ENCODE results near the gene DYRK2. TPM values are rescaled to one million over a fixed set of nuclear protein-coding genes. Genes with fewer than 3 reads are reported as not detected.

DYRK2 gene
- total RNA-seq, 2 experiments from 2014 or later = 49.5 to 53.5 TPM

DNA sequence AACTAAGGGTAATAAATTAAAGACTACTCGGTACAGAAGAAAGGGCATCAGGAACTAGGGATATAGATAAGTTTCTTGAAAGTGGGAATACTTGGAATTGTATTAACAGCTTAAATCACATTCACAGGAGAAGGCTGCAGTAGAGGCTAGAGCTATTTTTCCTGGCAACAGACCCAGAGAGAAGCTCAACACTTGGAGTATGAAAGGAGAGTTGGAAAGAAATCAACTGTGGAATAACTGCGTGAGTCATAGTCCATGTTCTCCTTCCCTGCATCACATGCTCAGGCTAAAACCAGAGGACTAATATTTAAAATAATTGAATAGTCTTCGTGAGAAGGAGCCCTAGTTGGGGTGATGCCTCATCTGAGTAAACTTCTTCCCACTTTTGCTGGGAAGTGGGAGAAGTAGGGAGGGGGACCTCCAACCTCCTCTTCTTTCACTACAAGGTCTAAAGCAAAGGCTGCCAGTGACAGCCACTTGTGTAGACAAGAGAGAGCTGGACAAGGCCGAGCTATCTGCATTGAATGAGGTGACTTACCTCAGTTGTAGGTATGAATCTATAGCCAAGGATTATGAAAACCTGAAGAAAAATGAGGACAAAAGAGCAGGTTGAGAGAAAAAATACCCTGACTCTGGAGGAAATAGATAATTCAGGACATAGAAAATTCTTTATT is 32.7 kb downstream of the DYRK2 start:
- H3K27ac Mint-ChIP-seq = no peak overlapping the region
- CTCF ChIA-PET = interaction anchor here (0.6 kb wide), 1 partner anchor 304 kb away, joined by 4 read pairs; no protein-coding TSS in a partner anchor
- H3K36me3 Mint-ChIP-seq (ENCODE audit: low read depth) = no peaks in the 10 kb centered on the region
- H3K4me1 Mint-ChIP-seq = peaks cover 5% of the 10 kb centered on the region
- POLR2A ChIA-PET = no interaction called here
- no peak for DNase-seq
- H3K27me3 Mint-ChIP-seq = no peaks in the 10 kb centered on the region
- H3K4me3 Mint-ChIP-seq = no peak overlapping the region
- no peaks in the 10 kb centered on the region for H3K9me3 Mint-ChIP-seq

DNA sequence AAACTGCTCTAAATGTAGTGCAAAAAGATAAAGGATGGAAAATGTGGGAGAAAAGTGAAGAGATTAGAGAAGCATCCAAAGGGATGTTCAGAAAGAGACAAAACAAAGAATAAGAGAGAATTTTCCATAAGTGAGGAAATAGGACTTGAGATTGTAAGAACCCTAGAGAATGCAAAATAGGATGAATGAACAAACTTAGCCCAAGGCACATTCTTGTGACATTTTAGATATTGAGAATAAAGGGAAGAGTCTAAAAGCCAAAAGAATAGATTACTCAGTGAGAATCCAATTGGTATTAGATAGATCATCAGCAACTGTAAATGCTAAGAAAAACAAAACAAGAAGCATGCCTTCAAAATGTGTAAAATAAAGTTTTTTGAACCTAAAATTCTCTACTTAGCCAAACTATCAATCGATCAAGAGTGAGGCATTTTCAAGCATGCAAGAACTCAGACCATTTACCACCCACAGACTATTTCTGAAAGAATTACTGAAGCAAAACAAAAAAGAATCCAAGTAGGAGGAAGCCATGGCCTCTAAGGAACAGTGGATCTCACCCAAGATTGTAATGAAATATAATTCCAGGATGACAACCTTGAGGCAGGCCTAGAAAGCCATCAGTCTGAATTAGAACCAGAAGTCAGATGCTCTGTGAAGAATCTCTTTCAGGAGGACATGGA is 33.5 kb downstream of the DYRK2 start:
- POLR2A ChIA-PET = no interaction called here
- peaks cover 5% of the 10 kb centered on the region for H3K4me1 Mint-ChIP-seq
- no peak for DNase-seq
- H3K9me3 Mint-ChIP-seq = no peaks in the 10 kb centered on the region
- no peaks in the 10 kb centered on the region for H3K36me3 Mint-ChIP-seq (ENCODE audit: low read depth)
- H3K27me3 Mint-ChIP-seq = no peaks in the 10 kb centered on the region
- no peak overlapping the region for H3K27ac Mint-ChIP-seq
- no peak overlapping the region for H3K4me3 Mint-ChIP-seq
- CTCF ChIA-PET = no interaction called here

DNA sequence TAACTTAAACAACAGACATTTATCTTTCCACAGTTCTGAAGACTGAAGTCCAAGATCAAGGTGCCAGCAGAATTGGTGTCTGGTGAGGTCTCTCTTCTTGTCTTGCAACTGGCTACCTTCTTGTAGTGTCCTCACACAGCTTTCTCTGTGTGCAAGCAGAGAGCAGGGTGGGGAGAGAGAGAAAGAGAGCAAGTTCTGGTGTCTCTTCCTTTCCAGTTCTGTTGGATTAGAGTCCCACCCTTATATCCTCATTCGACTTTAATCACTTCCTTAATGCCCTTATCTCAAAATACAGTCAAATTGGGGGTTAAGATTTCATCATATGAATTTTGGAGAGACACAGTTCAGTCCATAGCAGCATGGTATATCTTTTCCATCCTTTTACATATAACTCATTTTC is 40.8 kb downstream of the DYRK2 start:
- H3K4me1 Mint-ChIP-seq = peaks cover 5% of the 10 kb centered on the region
- no peaks in the 10 kb centered on the region for H3K9me3 Mint-ChIP-seq
- H3K36me3 Mint-ChIP-seq (ENCODE audit: low read depth) = peaks cover 3% of the 10 kb centered on the region
- ChIA-PET CTCF (no interaction called here), POLR2A (no interaction called here)
- no peak overlapping the region for H3K27ac Mint-ChIP-seq
- H3K27me3 Mint-ChIP-seq = peaks cover 6% of the 10 kb centered on the region
- H3K4me3 Mint-ChIP-seq = no peak overlapping the region
- DNase-seq = no peak

DNA sequence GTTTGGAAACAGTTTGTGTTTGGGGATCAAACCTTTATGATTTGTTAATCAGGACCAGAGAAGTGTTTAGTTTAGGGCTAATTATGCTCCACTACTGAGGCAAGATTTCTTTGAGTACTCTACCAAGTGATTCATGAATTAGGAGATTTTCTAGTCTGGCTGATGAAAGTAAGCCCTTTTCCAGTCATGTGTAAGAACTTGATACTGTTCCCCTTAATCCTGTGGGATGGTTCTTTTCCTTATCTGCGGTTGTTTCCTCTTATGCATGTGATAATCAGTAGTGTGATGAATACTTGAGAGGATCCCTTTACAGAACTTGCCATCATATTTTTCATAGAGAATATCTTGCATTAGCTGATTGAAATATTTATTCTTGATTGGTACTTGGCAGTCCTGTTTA is 42.1 kb downstream of the DYRK2 start:
- peaks cover 3% of the 10 kb centered on the region for H3K36me3 Mint-ChIP-seq (ENCODE audit: low read depth)
- no peak overlapping the region for H3K4me3 Mint-ChIP-seq
- H3K27me3 Mint-ChIP-seq = peaks cover 17% of the 10 kb centered on the region
- DNase-seq = no peak
- H3K9me3 Mint-ChIP-seq = no peaks in the 10 kb centered on the region
- H3K4me1 Mint-ChIP-seq = peaks cover 9% of the 10 kb centered on the region
- POLR2A ChIA-PET = no interaction called here
- no peak overlapping the region for H3K27ac Mint-ChIP-seq
- CTCF ChIA-PET = no interaction called here

DNA sequence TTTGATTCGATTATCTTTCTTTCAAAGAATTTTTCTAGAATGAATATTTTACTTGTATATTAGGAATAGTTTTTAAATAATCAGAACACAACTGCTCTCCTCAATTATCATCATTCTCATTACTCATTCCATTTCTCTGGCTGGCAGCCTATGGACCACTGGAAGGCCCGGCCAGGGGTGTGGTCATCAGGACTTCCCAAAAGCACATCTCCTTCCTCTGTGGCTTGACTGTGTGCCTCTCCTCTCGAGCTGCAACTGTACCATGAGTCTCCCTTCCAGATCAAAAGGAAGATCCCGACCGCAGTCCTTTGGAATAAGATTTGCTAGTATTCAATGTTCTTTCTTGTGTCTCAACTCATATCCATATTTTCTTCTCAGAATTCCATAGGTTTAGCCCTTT is 42.7 kb downstream of the DYRK2 start:
- Mint-ChIP-seq H3K9me3 (no peaks in the 10 kb centered on the region), H3K27me3 (peaks cover 20% of the 10 kb centered on the region), H3K36me3 (ENCODE audit: low read depth) (peaks cover 3% of the 10 kb centered on the region), H3K27ac (no peak overlapping the region), H3K4me3 (no peak overlapping the region), H3K4me1 (peaks cover 9% of the 10 kb centered on the region)
- DNase-seq = no peak
- CTCF ChIA-PET = no interaction called here
- POLR2A ChIA-PET = no interaction called here

DNA sequence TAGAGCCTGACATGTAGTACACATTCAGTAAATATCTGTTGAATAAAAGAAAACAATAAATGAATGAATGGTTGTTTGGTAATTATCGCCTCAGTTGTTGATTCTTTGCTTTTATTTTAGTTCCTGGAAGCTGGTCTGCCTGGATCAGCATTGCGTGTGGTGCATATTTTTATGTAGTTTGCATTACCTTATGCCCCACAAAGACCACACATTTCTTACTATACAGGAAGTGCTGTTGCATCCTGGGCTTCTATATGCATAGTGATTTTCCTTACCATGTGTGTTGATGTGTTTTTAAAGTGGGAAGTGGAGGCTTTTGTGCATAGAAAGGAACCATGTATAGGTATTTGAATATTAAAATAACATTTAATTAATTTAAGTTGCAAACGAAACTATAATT is 43.6 kb downstream of the DYRK2 start:
- Mint-ChIP-seq H3K9me3 (no peaks in the 10 kb centered on the region), H3K4me1 (peaks cover 13% of the 10 kb centered on the region), H3K36me3 (ENCODE audit: low read depth) (peaks cover 3% of the 10 kb centered on the region), H3K27ac (no peak overlapping the region), H3K27me3 (peaks cover 26% of the 10 kb centered on the region), H3K4me3 (no peak overlapping the region)
- CTCF ChIA-PET = interaction anchor here (0.7 kb wide), 1 partner anchor 470 kb away, joined by 3 read pairs; no protein-coding TSS in a partner anchor
- POLR2A ChIA-PET = no interaction called here
- no peak for DNase-seq

DNA sequence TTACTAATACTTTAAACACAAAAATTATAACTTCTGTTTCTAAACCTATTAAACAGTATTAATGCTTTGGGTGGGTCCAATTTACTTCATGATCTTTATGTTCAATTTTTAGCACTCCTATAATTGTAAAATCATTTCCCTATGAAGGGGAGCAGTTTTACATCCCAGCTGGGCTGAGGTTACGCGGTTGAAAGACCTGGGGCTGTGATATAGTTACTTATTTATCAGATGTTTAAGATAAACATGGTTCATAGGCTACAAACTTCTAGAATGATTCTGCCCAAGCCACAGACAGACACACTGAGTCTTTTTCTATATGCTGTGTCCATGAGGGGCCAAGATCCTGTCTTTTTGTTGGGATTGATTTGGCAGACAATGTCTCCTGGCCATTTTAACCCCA is 44.4 kb downstream of the DYRK2 start:
- peaks cover 20% of the 10 kb centered on the region for H3K4me1 Mint-ChIP-seq
- DNase-seq = no peak
- CTCF ChIA-PET = no interaction called here

DNA sequence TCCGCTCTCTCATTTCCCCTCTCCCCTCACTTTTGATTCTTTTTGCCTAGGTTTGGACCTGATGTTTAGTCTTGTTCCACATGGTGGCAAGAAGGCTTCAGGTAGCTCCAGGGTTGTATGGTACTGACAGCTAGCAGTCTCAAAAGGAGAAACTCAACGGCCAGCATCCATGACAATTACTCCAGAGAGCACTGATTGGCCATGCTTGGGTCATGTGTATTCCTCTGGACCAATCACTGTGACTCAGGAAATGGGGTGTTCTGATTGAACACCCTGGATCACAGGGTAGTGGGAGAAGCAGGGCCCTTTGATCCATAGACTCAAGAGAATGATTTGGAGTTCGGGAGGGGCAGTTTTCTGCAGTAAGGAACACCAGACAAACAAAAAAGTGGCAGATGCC is 45.3 kb downstream of the DYRK2 start:
- H3K4me3 Mint-ChIP-seq = no peak overlapping the region
- no peaks in the 10 kb centered on the region for H3K9me3 Mint-ChIP-seq
- CTCF ChIA-PET = no interaction called here
- peaks cover 3% of the 10 kb centered on the region for H3K36me3 Mint-ChIP-seq (ENCODE audit: low read depth)
- no peak for DNase-seq
- peaks cover 29% of the 10 kb centered on the region for H3K4me1 Mint-ChIP-seq
- no peak overlapping the region for H3K27ac Mint-ChIP-seq
- POLR2A ChIA-PET = no interaction called here
- H3K27me3 Mint-ChIP-seq = peaks cover 31% of the 10 kb centered on the region

More for the DNA sequence above, 44.4 kb downstream of the DYRK2 start:
- H3K36me3 Mint-ChIP-seq (ENCODE audit: low read depth) = peaks cover 3% of the 10 kb centered on the region
- no peaks in the 10 kb centered on the region for H3K9me3 Mint-ChIP-seq
- H3K27me3 Mint-ChIP-seq = peaks cover 31% of the 10 kb centered on the region
- H3K4me3 Mint-ChIP-seq = no peak overlapping the region
- H3K27ac Mint-ChIP-seq = no peak overlapping the region
- POLR2A ChIA-PET = no interaction called here

DNA sequence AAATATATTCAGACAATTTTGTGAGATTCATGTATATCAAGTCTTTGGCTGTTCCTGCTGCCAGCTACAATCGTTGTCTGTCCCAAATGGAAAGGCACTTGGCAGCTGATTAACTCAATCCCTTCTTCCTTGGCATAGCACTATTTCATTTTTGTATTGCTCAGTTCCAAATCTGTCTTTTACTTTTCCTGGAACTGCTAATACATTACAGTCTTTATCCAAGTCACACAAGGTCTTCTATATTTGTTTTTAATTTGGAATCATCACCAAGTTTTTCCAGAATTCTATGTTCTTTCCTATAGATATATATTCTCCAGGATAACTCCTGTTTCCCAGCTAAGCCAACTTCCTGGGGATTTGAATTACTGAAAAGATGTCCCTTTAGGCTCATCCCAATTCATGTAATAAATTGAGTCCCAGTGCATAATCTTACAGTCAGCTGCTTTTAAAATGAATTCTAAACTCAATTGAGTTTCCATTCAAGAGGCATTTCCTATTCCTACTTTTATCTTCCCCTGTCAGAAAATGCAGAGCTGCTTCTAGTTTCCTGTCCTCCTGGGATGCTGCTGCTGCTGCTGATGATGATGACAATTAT is 45.9 kb downstream of the DYRK2 start:
- peaks cover 34% of the 10 kb centered on the region for H3K27me3 Mint-ChIP-seq
- peaks cover 3% of the 10 kb centered on the region for H3K36me3 Mint-ChIP-seq (ENCODE audit: low read depth)
- H3K4me3 Mint-ChIP-seq = no peak overlapping the region
- POLR2A ChIA-PET = no interaction called here
- H3K27ac Mint-ChIP-seq = no peak overlapping the region
- no peaks in the 10 kb centered on the region for H3K9me3 Mint-ChIP-seq
- CTCF ChIA-PET = no interaction called here
- H3K4me1 Mint-ChIP-seq = peaks cover 34% of the 10 kb centered on the region
- no peak for DNase-seq

DNA sequence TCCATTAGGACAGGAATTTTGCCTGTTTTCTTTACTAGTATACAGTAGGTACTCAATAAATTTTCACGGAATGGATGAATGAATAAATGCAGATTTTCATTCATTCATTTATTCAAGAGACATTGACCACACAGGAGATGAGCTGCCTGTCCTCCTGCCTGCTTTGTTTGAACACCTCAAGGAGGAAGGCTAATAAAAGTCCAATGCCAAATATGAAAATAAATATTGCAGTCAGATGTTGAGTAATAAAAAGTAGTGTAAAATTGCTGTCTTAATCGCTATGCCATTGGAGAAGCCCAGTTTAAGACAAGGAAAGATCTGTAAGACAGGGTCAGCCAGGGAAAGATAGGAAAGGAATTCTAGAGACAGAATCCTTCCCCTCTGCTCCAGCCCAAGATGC is 47.4 kb downstream of the DYRK2 start:
- ChIA-PET POLR2A (no interaction called here), CTCF (no interaction called here)
- H3K4me1 Mint-ChIP-seq = peaks cover 42% of the 10 kb centered on the region
- no peak overlapping the region for H3K27ac Mint-ChIP-seq
- H3K27me3 Mint-ChIP-seq = peaks cover 45% of the 10 kb centered on the region
- no peak overlapping the region for H3K4me3 Mint-ChIP-seq
- peaks cover 3% of the 10 kb centered on the region for H3K36me3 Mint-ChIP-seq (ENCODE audit: low read depth)
- H3K9me3 Mint-ChIP-seq = no peaks in the 10 kb centered on the region
- DNase-seq = no peak

DNA sequence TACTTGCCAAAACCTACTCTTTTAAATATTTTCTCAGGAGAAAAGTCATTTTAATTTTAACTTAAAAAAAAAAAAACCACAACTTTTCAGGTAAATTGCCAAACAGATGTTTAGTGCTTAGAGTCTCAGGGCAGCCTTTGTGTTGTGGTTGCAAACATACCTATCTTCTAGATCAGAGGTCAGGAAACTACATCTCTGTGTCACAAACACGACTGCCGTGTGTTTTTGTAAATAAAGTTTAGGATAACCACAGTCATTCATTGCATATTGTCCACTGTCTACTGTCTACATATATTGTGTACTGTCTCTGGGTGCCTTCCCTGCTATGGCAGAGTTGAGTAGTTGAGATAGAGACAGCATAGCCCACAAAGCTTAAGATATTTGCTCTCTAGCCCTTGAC is 48.9 kb downstream of the DYRK2 start:
- Mint-ChIP-seq H3K4me3 (no peak overlapping the region), H3K9me3 (no peaks in the 10 kb centered on the region), H3K27me3 (peaks cover 58% of the 10 kb centered on the region), H3K36me3 (ENCODE audit: low read depth) (peaks cover 3% of the 10 kb centered on the region), H3K27ac (no peak overlapping the region), H3K4me1 (peaks cover 36% of the 10 kb centered on the region)
- DNase-seq = no peak
- ChIA-PET POLR2A (interaction anchor here (0.9 kb wide), 1 partner anchor 49 kb away, joined by 3 read pairs; the partner anchor contains the start of gene DYRK2), CTCF (no interaction called here)

DNA sequence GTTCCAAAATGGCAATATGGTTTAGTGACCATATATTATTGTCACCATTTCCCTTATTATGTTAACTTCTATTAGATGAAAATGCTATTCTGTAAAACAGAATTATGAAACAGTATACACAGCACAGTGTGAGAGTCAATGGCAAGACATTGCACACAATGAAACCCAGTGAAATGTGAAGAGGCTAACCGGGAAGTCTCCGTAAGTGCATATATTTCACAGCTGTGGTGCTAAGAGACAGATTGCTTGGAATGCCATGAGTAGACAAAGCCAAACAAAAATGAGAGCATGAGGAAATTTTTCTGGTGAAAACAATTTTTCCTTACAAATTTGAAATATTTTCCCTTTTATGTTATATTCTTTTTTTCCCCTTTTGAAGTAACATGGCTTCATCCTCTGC is 49.4 kb downstream of the DYRK2 start:
- peaks cover 3% of the 10 kb centered on the region for H3K36me3 Mint-ChIP-seq (ENCODE audit: low read depth)
- no peaks in the 10 kb centered on the region for H3K9me3 Mint-ChIP-seq
- ChIA-PET POLR2A (interaction anchor here (0.9 kb wide), 1 partner anchor 50 kb away, joined by 3 read pairs; the partner anchor contains the start of gene DYRK2), CTCF (no interaction called here)
- H3K27me3 Mint-ChIP-seq = peaks cover 62% of the 10 kb centered on the region
- no peak for DNase-seq
- H3K4me3 Mint-ChIP-seq = peak overlapping the region; percentile 61
- peaks cover 36% of the 10 kb centered on the region for H3K4me1 Mint-ChIP-seq
- no peak overlapping the region for H3K27ac Mint-ChIP-seq

DNA sequence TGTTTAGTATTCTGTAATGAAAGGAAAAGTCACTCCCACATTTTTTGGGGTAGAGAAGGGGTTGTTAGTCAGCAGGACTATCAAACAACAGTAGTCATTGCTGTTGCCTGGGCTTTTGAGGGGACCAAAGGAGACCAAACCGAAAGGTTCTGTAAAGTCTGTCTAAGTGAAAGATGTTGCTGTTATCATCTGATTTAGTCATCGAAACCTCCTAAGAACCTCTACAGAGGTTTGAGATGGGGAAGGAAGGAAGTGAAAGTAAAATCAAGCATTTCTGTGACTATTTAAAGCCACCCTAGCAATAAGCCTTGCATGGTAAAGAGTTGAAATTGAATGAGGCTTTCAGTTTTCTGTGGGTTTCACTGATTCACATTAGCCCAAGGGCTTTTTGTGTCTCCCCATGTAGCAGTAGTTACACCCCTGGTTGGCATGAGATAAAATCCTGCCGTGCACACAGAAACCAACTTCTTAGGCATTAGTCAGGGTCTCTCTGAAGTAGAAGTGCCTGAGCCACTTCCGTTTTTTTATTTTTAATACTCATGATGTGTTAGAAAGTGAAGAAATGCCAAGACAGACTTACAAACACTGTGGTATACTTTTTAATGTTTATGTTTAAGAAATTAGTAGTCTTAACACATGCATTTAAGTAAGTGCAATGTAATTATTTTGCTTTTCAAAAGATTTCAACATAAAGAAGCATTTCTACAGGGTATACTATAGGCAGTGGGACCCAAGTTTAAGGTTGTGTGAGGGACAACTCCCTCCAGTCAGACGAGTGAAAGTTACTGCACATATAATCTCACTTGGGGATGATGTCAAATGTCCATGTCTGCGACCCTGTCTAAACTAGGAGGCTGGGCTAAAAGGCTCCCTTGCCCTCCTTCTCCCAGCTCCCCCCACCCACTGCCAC is 50.4 kb downstream of the DYRK2 start:
- ChIA-PET CTCF (no interaction called here), POLR2A (interaction anchor here (0.9 to 1.0 kb wide), 2 partner anchors 36 to 51 kb away, joined by 3 read pairs; partner anchors contain the start of gene DYRK2)
- peak overlapping the region; percentile 61 for H3K4me3 Mint-ChIP-seq
- H3K36me3 Mint-ChIP-seq (ENCODE audit: low read depth) = peaks cover under 1% of the 10 kb centered on the region
- peak; percentile 59 for DNase-seq
- peaks cover 36% of the 10 kb centered on the region for H3K4me1 Mint-ChIP-seq
- H3K27me3 Mint-ChIP-seq = peaks cover 67% of the 10 kb centered on the region
- H3K9me3 Mint-ChIP-seq = no peaks in the 10 kb centered on the region
- peak overlapping the region; percentile 58 for H3K27ac Mint-ChIP-seq
